Measurements from ENCODE around the gene TAF3.

Gene TAF3

GRCh38 chr10:8039321-8039881 is 221.1 kb downstream of the TAF3 start:
- H3K4me3 ChIP-seq: no peak overlapping the region
- no peak overlapping the region for H3K27ac ChIP-seq
- DNase-seq (ENCODE audit: low spot score): no peak
- no peak for TF ChIP-seq CTCF (IDR thresholded peaks at IDR 0.05)

GRCh38 chr10:8040651-8041050 is 222.3 kb downstream of the TAF3 start:
- H3K27ac ChIP-seq: no peak overlapping the region
- H3K4me3 ChIP-seq: no peak overlapping the region
- DNase-seq (ENCODE audit: low spot score): no peak
- no peak for TF ChIP-seq CTCF (IDR thresholded peaks at IDR 0.05)

- Histone ChIP-seq H3K4me3 (no peak overlapping the region), H3K27ac (no peak overlapping the region)
- no peak for TF ChIP-seq CTCF (IDR thresholded peaks at IDR 0.05)
- no peak for DNase-seq (ENCODE audit: low spot score)
These were observed 223.1 kb downstream of the TAF3 start for GRCh38 chr10:8041284-8041991.

- DNase-seq (ENCODE audit: low spot score): no peak
- H3K4me3 ChIP-seq: no peak overlapping the region
- TF ChIP-seq CTCF (IDR thresholded peaks at IDR 0.05): no peak
- H3K27ac ChIP-seq: no peak overlapping the region
These were observed 223.9 kb downstream of the TAF3 start for GRCh38 chr10:8041992-8042720.

GRCh38 chr10:8042721-8043568 is 224.6 kb downstream of the TAF3 start:
- Histone ChIP-seq H3K4me3 (peak overlapping the region; percentile 17), H3K27ac (no peak overlapping the region)
- no peak for DNase-seq (ENCODE audit: low spot score)
- no peak for TF ChIP-seq CTCF (IDR thresholded peaks at IDR 0.05)

GRCh38 chr10:8043569-8044306 is 225.4 kb downstream of the TAF3 start:
- no peak for TF ChIP-seq CTCF (IDR thresholded peaks at IDR 0.05)
- H3K4me3 ChIP-seq: no peak overlapping the region
- H3K27ac ChIP-seq: no peak overlapping the region
- no peak for DNase-seq (ENCODE audit: low spot score)

Measured in coronary artery (tissue), 2 donors.